ENCODE data around the gene FOSL1.
A peak's percentile ranks its signal among the peaks of the same experiment; 100 is the strongest.

FOSL1 gene

DNA sequence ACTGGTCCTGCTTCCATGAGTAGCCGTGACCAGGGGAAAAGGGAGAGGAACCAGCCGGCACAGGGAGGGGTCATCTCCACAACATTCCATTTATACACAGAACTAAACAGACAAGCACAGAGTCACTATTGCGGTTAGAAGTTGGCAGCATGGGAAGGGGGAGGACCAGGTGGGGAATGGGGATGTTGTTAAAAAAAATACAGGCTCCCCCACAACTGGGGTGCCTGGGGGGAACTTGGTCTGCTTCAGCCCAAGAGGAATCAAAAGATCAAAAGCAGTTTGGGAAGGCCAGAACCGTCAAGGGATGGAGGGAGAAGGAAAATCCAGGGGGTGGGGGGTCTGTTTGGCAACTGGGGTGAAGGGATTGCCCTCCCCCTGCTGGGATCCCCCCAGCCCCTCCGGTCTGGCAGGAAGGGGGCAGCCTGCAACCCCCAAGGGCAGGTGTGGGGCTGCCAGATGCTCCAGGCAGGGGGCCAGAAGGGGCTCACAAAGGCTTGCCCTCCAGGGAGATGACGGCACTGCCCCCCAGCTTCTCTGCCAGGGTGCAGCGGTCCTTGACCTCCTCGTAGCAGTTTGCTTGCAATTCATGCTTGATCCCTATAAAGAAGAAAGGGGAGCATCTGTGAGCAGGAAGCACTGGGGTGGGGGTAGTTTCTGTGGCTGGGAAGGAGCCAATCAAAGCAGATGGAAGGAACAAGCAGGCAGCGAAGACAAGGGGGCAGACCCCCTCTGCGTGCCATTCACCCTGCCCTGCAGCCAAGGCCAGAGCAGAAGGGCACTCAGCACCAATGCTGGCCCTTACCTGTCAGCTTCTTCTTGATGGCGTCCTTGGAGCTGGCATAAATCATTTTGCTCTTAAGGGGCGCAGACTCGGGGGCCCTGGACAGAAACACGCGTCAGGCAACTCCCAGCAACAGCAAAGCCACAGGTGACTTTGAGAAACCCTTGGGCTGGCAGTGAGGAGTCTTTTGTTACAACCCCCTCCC lies 45.0 kb downstream of the FOSL1 start:
- no peak for TF ChIP-seq POLR2AphosphoS5 (IDR thresholded peaks at IDR 0.05; ENCODE audit: low read depth)
- no peak for TF ChIP-seq CTCF (IDR thresholded peaks at IDR 0.05; ENCODE audit: insufficient read depth, low read length)
- no peak for TF ChIP-seq GABPA (IDR thresholded peaks at IDR 0.05; ENCODE audit: low read depth)
- no peak for TF ChIP-seq SPI1 (IDR thresholded peaks at IDR 0.05; ENCODE audit: borderline replicate concordance, low read depth)
- no peak for TF ChIP-seq REST (IDR thresholded peaks at IDR 0.05; ENCODE audit: insufficient replicate concordance, low read depth)
- Histone ChIP-seq H3K4me3 (replicated peaks; ENCODE audit: insufficient read depth, low read length) (no peak overlapping the region), H3K27ac (replicated peaks) (no peak overlapping the region), H3K27me3 (ENCODE audit: insufficient read depth, poor library complexity, severe bottlenecking) (no peaks in the 10 kb centered on the region)
- DNase-seq (ENCODE audit: low read depth in 1 of 2, low spot score in 1 of 2), result no peak

DNA sequence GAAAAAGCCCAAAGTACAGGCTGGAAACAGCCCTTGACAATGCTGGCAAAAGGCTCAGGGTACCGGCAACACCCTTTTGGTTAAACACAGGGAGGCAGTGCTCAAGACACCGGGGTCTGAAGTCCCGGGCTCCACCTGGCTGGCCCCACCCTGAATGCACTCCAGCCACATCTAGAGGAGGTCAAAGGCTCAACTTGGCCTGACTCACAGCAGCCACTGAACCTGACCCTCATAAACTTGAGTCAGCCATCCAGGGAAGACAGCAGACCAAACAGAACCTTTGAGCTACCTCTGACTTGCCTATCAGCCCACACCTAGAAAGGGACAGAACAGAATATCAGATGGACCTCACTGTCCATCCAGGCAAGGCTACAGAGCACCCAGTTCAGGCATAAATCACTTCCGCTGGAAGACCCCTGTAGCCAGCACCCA lies 46.0 kb downstream of the FOSL1 start:
- H3K27me3 ChIP-seq (ENCODE audit: insufficient read depth, poor library complexity, severe bottlenecking), result no peaks in the 10 kb centered on the region
- TF ChIP-seq REST (IDR thresholded peaks at IDR 0.05; ENCODE audit: insufficient replicate concordance, low read depth) (no peak), GABPA (IDR thresholded peaks at IDR 0.05; ENCODE audit: low read depth) (no peak), POLR2AphosphoS5 (IDR thresholded peaks at IDR 0.05; ENCODE audit: low read depth) (no peak), CTCF (IDR thresholded peaks at IDR 0.05; ENCODE audit: insufficient read depth, low read length) (no peak)
- no peak for DNase-seq (ENCODE audit: low read depth in 1 of 2, low spot score in 1 of 2)
- no peak overlapping the region for H3K27ac ChIP-seq (replicated peaks)
- H3K4me3 ChIP-seq (replicated peaks; ENCODE audit: insufficient read depth, low read length), result no peak overlapping the region

DNA sequence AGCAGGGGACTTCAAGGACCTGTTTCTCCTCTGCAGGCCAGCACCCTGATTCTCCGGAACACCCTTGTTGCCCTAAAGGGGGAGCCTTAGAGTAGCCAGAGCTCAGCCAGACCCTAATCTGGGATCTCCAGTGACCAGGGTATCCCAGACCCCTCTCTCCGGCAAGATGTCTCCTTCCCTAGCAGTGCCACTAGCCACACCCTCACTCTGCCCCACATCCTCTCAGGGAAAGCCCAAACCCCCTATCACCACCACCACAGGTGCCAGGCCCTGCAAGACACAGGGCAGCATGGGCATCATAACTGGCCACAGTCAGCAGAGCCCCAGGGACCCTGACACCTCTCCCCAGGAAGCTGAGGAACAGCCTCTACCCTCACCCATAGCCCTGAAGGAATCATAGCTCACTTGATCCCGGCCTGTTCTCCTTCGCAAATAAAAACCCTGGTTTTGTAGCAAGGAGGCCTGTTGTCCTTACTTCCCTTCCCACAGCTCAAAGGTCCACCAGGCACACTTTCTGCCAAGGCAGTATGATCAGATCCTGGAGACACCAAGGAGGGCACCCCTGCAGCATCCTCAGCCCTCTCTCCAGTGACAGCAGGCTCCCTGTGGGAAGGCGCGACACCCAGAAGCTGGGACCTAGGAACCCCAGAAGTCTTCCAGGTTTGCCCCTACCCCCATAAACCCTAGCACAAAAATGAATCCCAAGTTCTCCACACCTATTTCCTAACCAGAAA lies 46.8 kb downstream of the FOSL1 start:
- H3K4me3 ChIP-seq (replicated peaks; ENCODE audit: insufficient read depth, low read length), result no peak overlapping the region
- no peak overlapping the region for H3K27ac ChIP-seq (replicated peaks)
- DNase-seq (ENCODE audit: low read depth in 1 of 2, low spot score in 1 of 2), result no peak
- no peaks in the 10 kb centered on the region for H3K27me3 ChIP-seq (ENCODE audit: insufficient read depth, poor library complexity, severe bottlenecking)
- TF ChIP-seq CTCF (IDR thresholded peaks at IDR 0.05; ENCODE audit: insufficient read depth, low read length), result no peak
- TF ChIP-seq POLR2AphosphoS5 (IDR thresholded peaks at IDR 0.05; ENCODE audit: low read depth), result 0 out of 2 replicates have a peak, but pooled peaks have one; percentile 33
